HG03097 (cell line): ENCODE results near the gene CDHR4.
"Not testable (repeated sequence)": the region's sequence is repeated elsewhere in the genome, so short reads cannot be mapped to it uniquely, and the experiment has no call there.

Experiments
- ATAC-seq: cut with Tn5 transposase; IDR thresholded peaks from one replicate; pipeline ENCODE4 v1.9.1; 2021; ENCODE audit not compliant: unreplicated experiment, low FRiP score

CDHR4 gene

DNA sequence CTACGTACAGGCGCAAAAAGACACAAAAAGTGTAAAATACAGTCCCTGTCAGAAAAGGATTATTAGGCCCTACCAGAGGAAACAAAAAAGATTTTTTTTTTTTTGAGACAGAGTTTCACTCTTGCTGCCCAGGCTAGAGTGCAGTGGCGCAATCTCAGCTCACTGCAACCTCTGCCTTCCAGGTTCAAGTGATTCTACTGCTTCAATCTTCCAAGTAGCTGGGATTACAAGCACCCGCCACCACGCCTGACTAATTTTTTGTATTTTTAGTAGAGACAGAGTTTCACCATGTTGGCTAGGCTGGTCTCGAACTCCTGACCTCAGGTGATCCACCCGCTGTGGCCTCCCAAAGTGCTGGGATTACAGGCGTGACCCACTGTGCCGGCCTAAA is 18.7 kb downstream of the CDHR4 start:
- ATAC-seq = not testable (repeated sequence)

DNA sequence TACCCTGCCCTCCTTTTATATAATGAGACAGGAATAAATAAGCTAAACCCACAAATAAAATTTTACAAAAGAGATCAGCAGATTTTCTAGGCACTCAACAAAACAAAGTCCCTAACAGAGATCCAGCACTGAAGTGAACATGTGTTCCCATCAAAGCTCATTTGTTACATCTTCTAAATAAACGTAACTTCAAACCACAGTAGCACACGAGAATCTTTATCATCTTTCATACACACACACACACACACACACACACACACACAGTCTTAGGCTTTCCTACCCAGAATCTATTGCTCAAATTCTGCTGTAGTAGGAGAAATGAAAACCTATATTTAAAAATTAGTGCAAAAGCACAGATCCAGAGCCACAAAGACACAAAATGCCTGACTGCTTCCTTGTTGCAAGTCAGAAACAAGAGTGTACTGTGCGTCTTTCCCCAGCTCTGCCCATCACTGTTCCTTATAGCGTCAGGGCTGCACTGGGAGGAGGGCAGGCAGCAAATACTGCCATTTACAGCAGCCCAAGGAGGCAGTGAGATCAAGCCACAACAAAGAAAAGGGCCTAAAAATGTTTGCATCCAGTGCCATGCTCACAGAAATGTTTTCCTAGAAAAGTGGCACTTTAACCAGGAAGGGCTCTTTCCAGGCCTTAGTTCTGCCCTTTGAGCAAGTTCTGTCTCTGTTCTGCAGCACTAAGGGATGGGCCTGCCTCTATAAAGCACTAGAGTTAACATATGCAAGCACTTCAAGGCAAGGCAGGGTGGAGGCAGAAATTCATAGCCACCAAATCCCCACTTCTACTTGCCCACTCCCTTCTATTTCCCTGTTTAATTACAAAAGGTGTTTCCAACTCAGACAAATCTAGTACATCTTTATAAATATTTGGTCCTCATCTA is 19.3 kb downstream of the CDHR4 start:
- ATAC-seq = no peak

DNA sequence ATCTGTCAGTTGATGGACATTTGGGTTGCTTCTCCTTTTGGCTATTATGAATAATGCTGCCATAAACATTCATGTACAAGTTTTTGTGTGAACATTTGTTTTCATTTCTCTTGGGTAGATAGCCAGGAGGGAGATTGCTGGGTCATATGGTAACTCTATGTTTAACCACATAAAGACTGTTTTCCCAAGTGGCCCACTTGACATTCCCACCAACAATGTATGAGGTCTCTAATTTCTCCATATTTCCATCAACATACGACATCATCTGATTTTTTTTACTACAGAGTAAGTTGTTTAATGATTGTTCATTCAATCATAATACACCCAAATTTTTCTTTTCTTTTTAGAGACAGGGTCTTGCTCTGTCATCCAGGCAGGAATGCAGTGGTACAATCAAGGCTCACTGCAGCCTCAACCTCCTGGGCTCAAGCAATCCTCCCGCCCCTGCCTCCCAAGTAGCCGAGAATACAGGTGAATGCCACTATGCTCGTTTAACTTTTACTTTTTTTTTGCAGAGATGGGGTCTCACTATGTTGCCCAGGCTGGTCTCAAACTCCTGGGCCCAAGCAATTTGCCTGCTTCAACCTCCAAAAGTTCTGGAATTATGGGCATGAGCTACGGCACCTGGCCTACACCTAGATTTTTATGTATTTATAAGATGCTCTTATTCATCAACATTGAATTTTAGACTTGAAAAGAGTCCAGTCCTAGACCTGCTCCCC is 20.2 kb downstream of the CDHR4 start:
- no peak for ATAC-seq

GRCh38 chr3:49776101-49776500 is 23.6 kb downstream of the CDHR4 start:
- ATAC-seq = not testable (repeated sequence)

GRCh38 chr3:49775538-49775937 is 24.1 kb downstream of the CDHR4 start:
- ATAC-seq = no peak

DNA sequence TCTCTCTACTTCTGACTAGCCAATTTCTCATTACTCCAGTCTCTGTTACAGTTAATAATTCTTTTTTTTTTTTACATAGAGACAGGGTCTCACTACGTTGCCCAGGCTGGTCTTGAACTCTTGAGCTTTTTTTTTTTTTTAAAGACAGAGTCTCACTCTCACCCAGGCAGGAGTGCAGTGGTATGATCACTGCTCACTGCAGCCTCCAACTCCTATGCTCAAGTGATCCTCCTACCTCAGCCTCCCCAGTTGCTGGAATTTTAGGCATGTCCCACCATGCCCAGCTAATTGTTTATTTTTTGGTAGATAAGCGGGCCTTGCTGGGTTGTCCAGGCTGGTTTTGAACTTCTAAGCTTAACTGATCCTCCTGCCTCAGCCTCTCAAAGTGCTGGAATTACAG is 27.0 kb downstream of the CDHR4 start:
- ATAC-seq = no peak

GRCh38 chr3:49771340-49771938 is 28.2 kb downstream of the CDHR4 start:
- ATAC-seq = no peak

DNA sequence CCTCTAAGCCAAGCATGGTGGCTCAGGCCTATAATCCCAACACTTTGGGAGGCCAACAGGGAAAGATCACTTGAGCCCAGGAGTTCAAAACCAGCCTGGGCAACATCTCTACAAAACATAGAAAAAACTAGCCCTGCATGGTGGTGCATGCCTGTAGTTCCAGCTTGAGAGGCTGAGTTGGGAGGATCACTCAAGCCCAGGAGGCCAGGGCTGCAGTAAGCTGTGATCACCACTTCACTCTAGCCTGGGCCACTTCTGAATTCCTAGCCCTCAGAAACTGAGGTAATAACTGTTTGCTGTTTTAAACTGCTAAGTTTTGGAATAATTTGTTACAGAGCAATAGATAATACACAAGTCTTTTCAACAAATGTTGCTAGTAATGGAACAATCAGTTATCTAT is 29.7 kb downstream of the CDHR4 start:
- ATAC-seq = no peak

- ATAC-seq = no peak
These were observed 30.3 kb downstream of the CDHR4 start for GRCh38 chr3:49769286-49769915.

GRCh38 chr3:49763981-49764380 is 35.7 kb downstream of the CDHR4 start:
- ATAC-seq = no peak

DNA sequence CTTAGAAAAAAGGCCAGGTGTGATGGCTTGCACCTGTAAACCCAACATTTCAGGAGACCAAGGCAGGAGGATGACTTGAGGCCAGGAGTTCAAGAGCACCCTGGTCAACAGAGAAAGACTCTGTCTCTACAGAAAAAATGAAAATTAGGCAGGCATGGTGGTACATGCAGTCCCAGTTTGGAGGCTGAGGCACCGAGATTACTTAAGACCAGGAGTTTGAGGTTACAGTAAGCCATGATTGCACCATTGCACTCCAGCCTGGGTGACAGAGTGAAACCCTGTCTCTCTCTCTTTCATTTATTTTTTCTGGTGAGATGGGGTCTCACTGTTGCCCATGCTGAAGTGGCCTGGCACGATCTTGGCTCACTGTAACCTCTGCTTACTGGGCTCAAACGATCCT is 38.0 kb downstream of the CDHR4 start:
- ATAC-seq = no peak

- no peak for ATAC-seq
These were observed 40.4 kb downstream of the CDHR4 start for GRCh38 chr3:49759226-49759625.

- ATAC-seq = no peak
These were observed 42.5 kb downstream of the CDHR4 start for GRCh38 chr3:49757197-49757596.

- no peak for ATAC-seq
These were observed 43.6 kb downstream of the CDHR4 start for GRCh38 chr3:49756036-49756435.

DNA sequence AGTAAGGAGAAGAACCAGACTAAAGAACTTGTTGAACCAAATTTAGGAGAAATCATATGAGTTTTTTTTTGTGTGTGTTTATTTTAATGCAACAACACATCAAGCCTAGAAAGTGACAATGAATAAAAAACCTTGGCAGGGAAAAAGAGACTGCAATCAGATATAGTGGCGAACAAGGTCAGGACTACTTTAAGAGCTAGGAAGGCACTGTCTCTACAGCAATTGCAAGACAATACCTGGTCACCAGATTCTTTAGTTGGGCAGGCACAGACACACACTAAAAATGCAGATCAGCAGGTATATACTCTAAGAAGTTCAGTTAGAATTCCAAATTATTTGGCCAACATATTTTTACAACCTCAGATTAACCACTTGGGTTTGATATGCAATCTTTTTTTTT is 45.1 kb downstream of the CDHR4 start:
- no peak for ATAC-seq

DNA sequence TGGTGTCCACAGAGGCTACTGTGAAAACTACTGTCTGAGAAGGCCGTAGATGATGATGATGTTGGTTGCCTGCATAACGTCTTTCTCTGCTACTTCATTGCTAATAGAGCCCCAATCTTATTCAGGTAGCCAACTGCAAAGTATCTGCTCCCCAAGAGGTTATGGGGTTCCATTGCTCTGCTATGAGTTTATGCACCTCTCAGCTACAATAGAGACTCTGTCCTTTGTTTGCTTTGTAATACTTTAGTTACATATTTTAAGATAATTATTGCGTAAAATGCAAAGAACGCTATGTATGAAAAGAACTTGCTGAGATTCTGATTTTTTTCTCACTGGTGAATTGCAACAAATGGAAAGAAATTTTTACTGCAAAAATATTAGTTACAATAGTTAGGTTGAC is 48.2 kb downstream of the CDHR4 start:
- no peak for ATAC-seq

DNA sequence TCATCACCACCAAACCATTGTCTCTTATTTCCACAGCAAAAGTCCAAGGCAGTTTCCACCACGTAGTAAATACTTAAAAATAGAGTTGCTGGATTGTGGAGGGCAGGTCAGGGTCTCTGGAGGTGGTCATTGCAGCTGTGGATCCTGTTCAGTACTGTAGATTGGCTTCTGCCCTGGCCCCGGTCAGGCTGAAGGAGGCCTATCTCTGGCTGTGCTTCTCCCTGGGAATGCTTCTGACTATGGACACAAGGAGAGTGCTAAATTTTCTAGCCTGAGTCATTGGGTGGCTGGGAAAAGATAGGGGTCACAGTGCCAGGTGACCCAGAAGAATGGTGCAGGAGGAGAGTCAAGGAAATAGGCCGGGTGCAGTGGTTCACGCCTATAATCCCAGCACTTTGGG is 49.6 kb downstream of the CDHR4 start:
- ATAC-seq = no peak

DNA sequence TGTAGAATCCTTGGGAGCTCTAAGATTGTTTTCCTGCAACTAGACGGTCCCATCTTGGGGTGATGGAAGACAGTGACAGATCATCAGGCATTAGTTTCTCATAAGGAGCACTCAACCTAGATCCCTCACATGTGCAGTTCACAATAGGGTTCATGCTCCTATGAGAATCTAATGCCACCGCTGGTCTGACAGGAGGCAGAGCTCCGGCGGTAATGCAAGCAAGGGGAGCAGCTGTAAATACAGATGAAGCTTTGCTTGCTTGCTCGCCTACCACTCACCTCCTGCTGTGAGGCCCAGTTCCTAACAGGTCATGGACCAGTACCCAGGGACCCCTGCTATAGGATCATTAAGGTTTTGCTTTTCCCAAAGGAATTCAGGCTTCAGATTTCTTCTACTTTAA is 50.8 kb downstream of the CDHR4 start:
- ATAC-seq = not testable (repeated sequence)

GRCh38 chr3:49747792-49748480 is 51.7 kb downstream of the CDHR4 start:
- no peak for ATAC-seq

DNA sequence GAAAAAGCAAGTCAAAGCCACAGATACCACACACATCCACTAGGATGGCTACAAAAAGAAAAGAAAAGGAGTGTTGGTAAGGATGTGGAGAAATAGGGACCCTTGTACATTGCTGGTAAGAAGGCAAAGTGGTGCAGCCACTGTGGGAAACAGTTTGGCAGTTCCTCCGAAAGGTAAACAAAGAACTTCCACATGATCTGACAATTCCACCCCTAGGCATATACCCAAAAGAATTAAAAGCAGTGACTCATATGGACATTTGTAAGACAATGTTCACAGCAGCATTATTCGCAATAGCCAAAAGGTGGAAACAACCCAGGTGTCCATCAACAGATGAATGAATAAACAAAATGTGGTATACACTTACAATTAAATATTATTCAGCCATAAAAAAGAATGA is 53.7 kb downstream of the CDHR4 start:
- ATAC-seq = no peak
